ENCODE data around the gene DEPDC7. TPM values are rescaled to one million over a fixed set of nuclear protein-coding genes. Genes with fewer than 3 reads are reported as not detected.
A peak's percentile ranks its signal among the peaks of the same experiment; 100 is the strongest.

DEPDC7 gene
- total RNA-seq, 1 experiment from 2014 or later, result 1.2 TPM

DNA sequence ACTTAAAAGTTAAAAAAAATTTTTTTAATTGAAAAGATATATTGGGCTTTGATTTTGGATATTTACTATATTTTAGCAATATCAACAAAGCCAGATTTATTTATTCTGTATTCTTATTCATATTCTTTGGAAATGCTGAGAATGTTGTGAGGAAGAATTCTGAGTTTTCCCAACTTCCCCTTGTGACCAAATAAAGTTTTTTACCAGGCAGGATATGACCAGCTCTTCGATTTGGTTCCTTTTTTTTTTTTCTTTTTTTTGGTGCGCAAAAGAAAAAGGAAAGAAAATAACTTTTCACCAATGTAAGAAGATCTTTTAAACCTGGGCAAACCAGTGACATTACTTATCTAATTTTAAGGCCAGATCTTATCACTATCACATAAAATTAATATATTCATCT lies 36.6 kb downstream of the DEPDC7 start:
- Histone ChIP-seq H3K4me1 (replicated peaks; ENCODE audit: insufficient read depth) (no peaks in the 10 kb centered on the region), H3F3A (ENCODE audit: insufficient read depth, low read depth) (no peaks in the 10 kb centered on the region), H3K4me3 (no peak overlapping the region), H3K9me2 (ENCODE audit: insufficient read depth) (0 out of 2 replicates have a peak, but pooled peaks cover 3% of the 10 kb centered on the region), H3K27ac (no peak overlapping the region), H3K9me3 (ENCODE audit: insufficient read depth, low read depth) (no peaks in the 10 kb centered on the region), H3K27me3 (ENCODE audit: insufficient read depth, low read depth) (no peaks in the 10 kb centered on the region), H4K20me1 (ENCODE audit: insufficient read depth) (no peaks in the 10 kb centered on the region), H3K4me2 (no peak overlapping the region), H3K79me2 (ENCODE audit: low read depth) (no peaks in the 10 kb centered on the region), H3K36me3 (ENCODE audit: low read depth) (no peaks in the 10 kb centered on the region), H2AFZ (no peak overlapping the region)
- no peak for DNase-seq
- no TSS peak for BruUV-seq (replicated peaks)
- TF ChIP-seq, protein P1, sequence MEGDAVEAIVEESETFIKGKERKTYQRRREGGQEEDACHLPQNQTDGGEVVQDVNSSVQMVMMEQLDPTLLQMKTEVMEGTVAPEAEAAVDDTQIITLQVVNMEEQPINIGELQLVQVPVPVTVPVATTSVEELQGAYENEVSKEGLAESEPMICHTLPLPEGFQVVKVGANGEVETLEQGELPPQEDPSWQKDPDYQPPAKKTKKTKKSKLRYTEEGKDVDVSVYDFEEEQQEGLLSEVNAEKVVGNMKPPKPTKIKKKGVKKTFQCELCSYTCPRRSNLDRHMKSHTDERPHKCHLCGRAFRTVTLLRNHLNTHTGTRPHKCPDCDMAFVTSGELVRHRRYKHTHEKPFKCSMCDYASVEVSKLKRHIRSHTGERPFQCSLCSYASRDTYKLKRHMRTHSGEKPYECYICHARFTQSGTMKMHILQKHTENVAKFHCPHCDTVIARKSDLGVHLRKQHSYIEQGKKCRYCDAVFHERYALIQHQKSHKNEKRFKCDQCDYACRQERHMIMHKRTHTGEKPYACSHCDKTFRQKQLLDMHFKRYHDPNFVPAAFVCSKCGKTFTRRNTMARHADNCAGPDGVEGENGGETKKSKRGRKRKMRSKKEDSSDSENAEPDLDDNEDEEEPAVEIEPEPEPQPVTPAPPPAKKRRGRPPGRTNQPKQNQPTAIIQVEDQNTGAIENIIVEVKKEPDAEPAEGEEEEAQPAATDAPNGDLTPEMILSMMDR (conservative IDR thresholded peaks at IDR 0.05), result no peak
- TF ChIP-seq EZH2 (IDR thresholded peaks at IDR 0.05; ENCODE audit: low read depth), result no peak
- CTCF ChIA-PET, result interaction anchor here (0.6 kb wide), 2 partner anchors 99 to 791 kb away, joined by 3 to 4 read pairs; no protein-coding TSS in a partner anchor
- POLR2A ChIA-PET (ENCODE audit: unreplicated experiment), result interaction anchor here (0.6 kb wide), 1 partner anchor 52 kb away, joined by 7 read pairs; no protein-coding TSS in a partner anchor
- intact Hi-C loops (cut with micrococcal nuclease; ENCODE audit: unreplicated experiment), result no loop called here

DNA sequence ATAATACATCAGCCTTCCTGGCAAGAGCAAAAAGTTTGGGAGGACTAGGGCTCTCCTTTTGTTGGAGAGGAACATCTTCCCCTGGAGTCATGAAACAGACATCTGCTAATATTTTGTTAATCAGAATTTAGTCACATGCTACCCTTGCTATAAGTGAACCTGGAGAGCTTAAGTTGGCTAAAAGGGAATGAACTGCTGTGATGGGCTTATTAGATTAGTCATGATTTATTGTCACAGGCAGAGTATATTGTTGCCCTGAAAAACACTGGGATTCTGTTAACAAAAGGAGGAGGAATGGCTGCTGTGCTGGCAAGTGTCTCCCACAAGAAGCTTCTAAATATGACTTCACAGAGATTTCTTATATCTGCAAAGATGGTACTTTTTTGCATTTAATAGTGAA lies 39.7 kb downstream of the DEPDC7 start:
- no TSS peak for BruUV-seq (replicated peaks)
- no peak for DNase-seq
- Histone ChIP-seq H3K36me3 (ENCODE audit: low read depth) (no peaks in the 10 kb centered on the region), H3K4me2 (no peak overlapping the region), H2AFZ (no peak overlapping the region), H3K27ac (no peak overlapping the region), H3K4me3 (no peak overlapping the region), H4K20me1 (ENCODE audit: insufficient read depth) (no peaks in the 10 kb centered on the region), H3F3A (ENCODE audit: insufficient read depth, low read depth) (no peaks in the 10 kb centered on the region), H3K27me3 (ENCODE audit: insufficient read depth, low read depth) (no peaks in the 10 kb centered on the region), H3K9me3 (ENCODE audit: insufficient read depth, low read depth) (no peaks in the 10 kb centered on the region), H3K4me1 (replicated peaks; ENCODE audit: insufficient read depth) (no peaks in the 10 kb centered on the region), H3K9me2 (ENCODE audit: insufficient read depth) (0 out of 2 replicates have a peak, but pooled peaks cover 3% of the 10 kb centered on the region), H3K79me2 (ENCODE audit: low read depth) (no peaks in the 10 kb centered on the region)
- intact Hi-C loops (cut with micrococcal nuclease; ENCODE audit: unreplicated experiment), result no loop called here
- ChIA-PET CTCF (no interaction called here), POLR2A (ENCODE audit: unreplicated experiment) (no interaction called here)
- TF ChIP-seq, protein P1 (conservative IDR thresholded peaks at IDR 0.05), result no peak
- TF ChIP-seq EZH2 (IDR thresholded peaks at IDR 0.05; ENCODE audit: low read depth), result no peak

DNA sequence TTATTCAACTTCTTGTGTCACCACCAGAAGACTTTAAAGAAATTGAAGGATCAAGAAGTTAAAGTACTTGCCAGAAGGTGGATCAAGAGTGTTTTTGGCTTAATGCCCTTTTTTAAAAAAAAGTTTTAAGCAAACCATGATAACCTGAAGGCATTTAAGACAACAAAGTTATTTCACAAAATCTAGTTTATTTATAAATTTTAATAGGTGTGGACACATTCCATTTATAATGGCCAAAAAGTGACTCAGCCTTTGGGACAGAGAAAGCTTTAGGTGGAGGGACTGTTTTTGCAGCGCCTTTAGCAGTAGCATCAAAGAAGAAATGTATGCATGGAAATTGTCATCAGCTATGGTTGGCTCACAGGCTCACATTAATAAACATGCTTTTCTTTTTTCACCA lies 41.6 kb downstream of the DEPDC7 start:
- BruUV-seq (replicated peaks), result no TSS peak
- no peaks in the 10 kb centered on the region for H3K36me3 ChIP-seq (ENCODE audit: low read depth)
- CTCF ChIA-PET, result interaction anchor here (0.6 kb wide), 1 partner anchor 191 kb away, joined by 3 read pairs; no protein-coding TSS in a partner anchor

More for the DNA sequence above, 41.6 kb downstream of the DEPDC7 start:
- POLR2A ChIA-PET (ENCODE audit: unreplicated experiment), result interaction anchor here (0.7 kb wide), 1 partner anchor 17 kb away, joined by 13 read pairs; no protein-coding TSS in a partner anchor
- Histone ChIP-seq H4K20me1 (ENCODE audit: insufficient read depth) (no peaks in the 10 kb centered on the region), H3K4me3 (no peak overlapping the region), H3K4me2 (no peak overlapping the region), H3K4me1 (replicated peaks; ENCODE audit: insufficient read depth) (no peaks in the 10 kb centered on the region), H3F3A (ENCODE audit: insufficient read depth, low read depth) (no peaks in the 10 kb centered on the region), H3K9me2 (ENCODE audit: insufficient read depth) (0 out of 2 replicates have a peak, but pooled peaks cover 3% of the 10 kb centered on the region), H3K9me3 (ENCODE audit: insufficient read depth, low read depth) (no peaks in the 10 kb centered on the region), H3K27me3 (ENCODE audit: insufficient read depth, low read depth) (no peaks in the 10 kb centered on the region), H2AFZ (no peak overlapping the region), H3K27ac (no peak overlapping the region), H3K79me2 (ENCODE audit: low read depth) (no peaks in the 10 kb centered on the region)
- intact Hi-C loops (cut with micrococcal nuclease; ENCODE audit: unreplicated experiment), result no loop called here
- DNase-seq, result peak in 1 of 2 experiments; percentile 45
- TF ChIP-seq EZH2 (IDR thresholded peaks at IDR 0.05; ENCODE audit: low read depth), result no peak
- TF ChIP-seq, protein P1 (conservative IDR thresholded peaks at IDR 0.05), result no peak

Data from PC-9 (cell line).